Measurements from ENCODE around the gene MGAT5B. TPM values are rescaled to one million over a fixed set of nuclear protein-coding genes. Genes with fewer than 3 reads are reported as not detected.
A peak's percentile ranks its signal among the peaks of the same experiment; 100 is the strongest.

Gene MGAT5B
- total and polyA plus RNA-seq, 2 of the 13 experiments (the other 11 are each of a cell fraction or from before 2014, with no cell fraction given), result 0.07 to 0.13 TPM

GRCh38 chr17:76914937-76915336 lies 46.7 kb downstream of the MGAT5B start (continued):
- TF ChIP-seq, protein P1, sequence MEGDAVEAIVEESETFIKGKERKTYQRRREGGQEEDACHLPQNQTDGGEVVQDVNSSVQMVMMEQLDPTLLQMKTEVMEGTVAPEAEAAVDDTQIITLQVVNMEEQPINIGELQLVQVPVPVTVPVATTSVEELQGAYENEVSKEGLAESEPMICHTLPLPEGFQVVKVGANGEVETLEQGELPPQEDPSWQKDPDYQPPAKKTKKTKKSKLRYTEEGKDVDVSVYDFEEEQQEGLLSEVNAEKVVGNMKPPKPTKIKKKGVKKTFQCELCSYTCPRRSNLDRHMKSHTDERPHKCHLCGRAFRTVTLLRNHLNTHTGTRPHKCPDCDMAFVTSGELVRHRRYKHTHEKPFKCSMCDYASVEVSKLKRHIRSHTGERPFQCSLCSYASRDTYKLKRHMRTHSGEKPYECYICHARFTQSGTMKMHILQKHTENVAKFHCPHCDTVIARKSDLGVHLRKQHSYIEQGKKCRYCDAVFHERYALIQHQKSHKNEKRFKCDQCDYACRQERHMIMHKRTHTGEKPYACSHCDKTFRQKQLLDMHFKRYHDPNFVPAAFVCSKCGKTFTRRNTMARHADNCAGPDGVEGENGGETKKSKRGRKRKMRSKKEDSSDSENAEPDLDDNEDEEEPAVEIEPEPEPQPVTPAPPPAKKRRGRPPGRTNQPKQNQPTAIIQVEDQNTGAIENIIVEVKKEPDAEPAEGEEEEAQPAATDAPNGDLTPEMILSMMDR (CRISPR knock-in tag; IDR thresholded peaks at IDR 0.05), result no peak
- TF ChIP-seq FOXA1 (IDR thresholded peaks at IDR 0.05) (peak; percentile 41; the same call in 1 of the 2 replicates), FOXA1 (CRISPR knock-in tag; IDR thresholded peaks at IDR 0.05) (peak; percentile 100), THAP9 (CRISPR knock-in tag; IDR thresholded peaks at IDR 0.05; ENCODE audit: borderline replicate concordance) (no peak), CCAR2 (optimal IDR thresholded peaks at IDR 0.05; ENCODE audit: low read depth, low read length) (peak; percentile 49), REPIN1 (CRISPR knock-in tag; IDR thresholded peaks at IDR 0.05; ENCODE audit: borderline replicate concordance, low read depth) (peak; percentile 88), THAP11 (CRISPR knock-in tag; IDR thresholded peaks at IDR 0.05) (peak; percentile 55), ZBTB26 (CRISPR knock-in tag; IDR thresholded peaks at IDR 0.05; ENCODE audit: borderline replicate concordance) (no peak), ZFAT (CRISPR knock-in tag; conservative IDR thresholded peaks at IDR 0.05) (no peak), ARNTL (CRISPR knock-in tag; IDR thresholded peaks at IDR 0.05) (peak; percentile 56; the same call in 1 of the 2 replicates), KDM4B (CRISPR knock-in tag; IDR thresholded peaks at IDR 0.05) (no peak), ZNF639 (CRISPR knock-in tag; conservative IDR thresholded peaks at IDR 0.05) (0 out of 2 replicates have a peak, but pooled peaks have one; percentile 63), EZH2 (conservative IDR thresholded peaks at IDR 0.05; ENCODE audit: low read depth, low read length) (no peak), ZBTB25 (CRISPR knock-in tag; IDR thresholded peaks at IDR 0.05) (no peak)
- TF ChIP-seq, protein P2, sequence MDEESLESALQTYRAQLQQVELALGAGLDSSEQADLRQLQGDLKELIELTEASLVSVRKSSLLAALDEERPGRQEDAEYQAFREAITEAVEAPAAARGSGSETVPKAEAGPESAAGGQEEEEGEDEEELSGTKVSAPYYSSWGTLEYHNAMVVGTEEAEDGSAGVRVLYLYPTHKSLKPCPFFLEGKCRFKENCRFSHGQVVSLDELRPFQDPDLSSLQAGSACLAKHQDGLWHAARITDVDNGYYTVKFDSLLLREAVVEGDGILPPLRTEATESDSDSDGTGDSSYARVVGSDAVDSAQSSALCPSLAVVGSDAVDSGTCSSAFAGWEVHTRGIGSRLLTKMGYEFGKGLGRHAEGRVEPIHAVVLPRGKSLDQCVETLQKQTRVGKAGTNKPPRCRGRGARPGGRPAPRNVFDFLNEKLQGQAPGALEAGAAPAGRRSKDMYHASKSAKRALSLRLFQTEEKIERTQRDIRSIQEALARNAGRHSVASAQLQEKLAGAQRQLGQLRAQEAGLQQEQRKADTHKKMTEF (CRISPR knock-in tag; IDR thresholded peaks at IDR 0.05), result peak; percentile 64; the same call in 1 of the 2 replicates
- TF ChIP-seq, protein P3, sequence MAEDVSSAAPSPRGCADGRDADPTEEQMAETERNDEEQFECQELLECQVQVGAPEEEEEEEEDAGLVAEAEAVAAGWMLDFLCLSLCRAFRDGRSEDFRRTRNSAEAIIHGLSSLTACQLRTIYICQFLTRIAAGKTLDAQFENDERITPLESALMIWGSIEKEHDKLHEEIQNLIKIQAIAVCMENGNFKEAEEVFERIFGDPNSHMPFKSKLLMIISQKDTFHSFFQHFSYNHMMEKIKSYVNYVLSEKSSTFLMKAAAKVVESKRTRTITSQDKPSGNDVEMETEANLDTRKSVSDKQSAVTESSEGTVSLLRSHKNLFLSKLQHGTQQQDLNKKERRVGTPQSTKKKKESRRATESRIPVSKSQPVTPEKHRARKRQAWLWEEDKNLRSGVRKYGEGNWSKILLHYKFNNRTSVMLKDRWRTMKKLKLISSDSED (CRISPR knock-in tag; IDR thresholded peaks at IDR 0.05), result no peak
- TF ChIP-seq, protein P4, sequence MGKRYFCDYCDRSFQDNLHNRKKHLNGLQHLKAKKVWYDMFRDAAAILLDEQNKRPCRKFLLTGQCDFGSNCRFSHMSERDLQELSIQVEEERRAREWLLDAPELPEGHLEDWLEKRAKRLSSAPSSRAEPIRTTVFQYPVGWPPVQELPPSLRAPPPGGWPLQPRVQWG (CRISPR knock-in tag; IDR thresholded peaks at IDR 0.05; ENCODE audit: borderline replicate concordance, low read depth), result no peak

All from HepG2 (cell line).